Cerebellar nuclear complex (tissue), 1 donor: ENCODE data around the gene C1QL3.

Experiments used
- DNase-seq, 2 experiments: peaks; one replicate each; lab custom pipeline; 2025; lab: John Stamatoyannopoulos, UW

C1QL3 gene

GRCh38 chr10:16493884-16494536, 27.7 kb downstream of the C1QL3 start:
- DNase-seq = no peak

- DNase-seq = no peak
These were observed 29.7 kb downstream of the C1QL3 start for GRCh38 chr10:16491933-16492332.

- no peak for DNase-seq
These were observed 31.2 kb downstream of the C1QL3 start for GRCh38 chr10:16490511-16490910.

- no peak for DNase-seq
These were observed 38.3 kb downstream of the C1QL3 start for GRCh38 chr10:16483241-16483917.

GRCh38 chr10:16481052-16481728, 40.5 kb downstream of the C1QL3 start:
- DNase-seq = no peak

GRCh38 chr10:16478801-16479200, 42.9 kb downstream of the C1QL3 start:
- DNase-seq = no peak

GRCh38 chr10:16477757-16478156, 43.9 kb downstream of the C1QL3 start:
- no peak for DNase-seq

- no peak for DNase-seq
These were observed 48.9 kb downstream of the C1QL3 start for GRCh38 chr10:16472828-16473227.

GRCh38 chr10:16470747-16471146, 50.9 kb downstream of the C1QL3 start:
- no peak for DNase-seq

- no peak for DNase-seq
These were observed 55.7 kb downstream of the C1QL3 start for GRCh38 chr10:16466001-16466400.
